T-helper 1 cell treated with Interleukin-12 subunit alpha and Interleukin-12 subunit beta and Interleukin-4 antibody, amounts not matched to agents 30 μg/mL and 1 μg/mL, for 36 hours (primary cell): ENCODE measurements around the gene MIDN.
A peak's percentile ranks its signal among the peaks of the same experiment; 100 is the strongest.

Experiments used
- H3K27ac Mint-ChIP-seq: one replicate; pipeline ENCODE4 v1.8.0; 2021; ENCODE audit warnings: mild to moderate bottlenecking, mixed read lengths
- H3K27me3 Mint-ChIP-seq: one replicate; pipeline ENCODE4 v1.8.0; 2021; ENCODE audit warnings: low read depth, mixed read lengths
- H3K36me3 Mint-ChIP-seq: one replicate; pipeline ENCODE4 v1.8.0; 2021; ENCODE audit warnings: low read depth, mixed read lengths
- H3K4me1 Mint-ChIP-seq: one replicate; pipeline ENCODE4 v1.8.0; 2021; ENCODE audit warnings: low read depth, mixed read lengths
- H3K4me3 Mint-ChIP-seq: one replicate; pipeline ENCODE4 v1.8.0; 2021; ENCODE audit warnings: mild to moderate bottlenecking, moderate library complexity, mixed read lengths
- H3K9me3 Mint-ChIP-seq: one replicate; pipeline ENCODE4 v1.8.0; 2021; ENCODE audit warnings: mixed read lengths

The MIDN gene

DNA sequence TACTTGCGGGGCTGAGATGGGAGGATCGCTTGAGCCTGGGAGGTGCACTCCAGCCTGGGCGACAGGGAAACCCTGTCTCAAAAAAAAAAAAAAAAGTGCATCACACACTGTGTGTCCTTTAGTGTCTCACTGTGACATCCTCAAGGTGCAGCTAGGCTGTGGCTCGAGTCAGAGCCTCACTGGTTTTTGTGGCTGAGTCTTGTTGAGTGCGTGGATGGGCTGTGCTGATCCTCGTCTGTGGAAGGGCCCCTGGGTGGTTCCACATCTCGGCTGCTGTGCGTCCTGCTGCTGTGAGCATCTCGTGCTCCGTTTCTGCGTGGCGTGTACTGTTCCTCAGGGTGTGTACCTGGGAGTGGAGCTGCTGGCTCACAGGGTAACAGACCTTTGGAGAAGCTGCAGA is 31.6 kb upstream of the MIDN start:
- H3K27me3 Mint-ChIP-seq = no peaks in the 10 kb centered on the region
- H3K4me1 Mint-ChIP-seq = peaks cover 11% of the 10 kb centered on the region
- peaks cover 9% of the 10 kb centered on the region for H3K36me3 Mint-ChIP-seq
- no peak overlapping the region for H3K4me3 Mint-ChIP-seq
- no peaks in the 10 kb centered on the region for H3K9me3 Mint-ChIP-seq
- peak overlapping the region; percentile 9 for H3K27ac Mint-ChIP-seq

DNA sequence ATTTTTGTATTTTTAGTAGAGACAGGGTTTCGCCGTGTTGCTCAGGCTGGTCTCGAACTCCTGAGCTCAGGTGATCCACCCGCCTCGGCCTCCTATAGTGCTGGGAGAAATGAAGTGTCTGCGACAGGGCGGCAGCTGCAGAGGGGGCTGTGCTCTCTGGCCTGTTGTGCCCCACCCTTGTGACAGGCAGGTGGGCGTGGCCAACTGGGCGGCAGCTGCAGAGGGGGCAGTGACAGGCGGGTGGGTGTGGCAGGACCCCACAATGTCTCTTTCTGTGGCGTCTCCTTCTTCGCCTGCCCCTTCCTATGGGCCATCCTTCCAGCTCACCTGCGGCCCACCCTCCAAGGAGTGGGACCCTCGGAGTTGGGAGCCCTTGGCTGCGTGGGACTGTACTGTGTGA is 31.0 kb upstream of the MIDN start:
- no peaks in the 10 kb centered on the region for H3K27me3 Mint-ChIP-seq
- peaks cover 8% of the 10 kb centered on the region for H3K36me3 Mint-ChIP-seq
- no peak overlapping the region for H3K27ac Mint-ChIP-seq
- no peaks in the 10 kb centered on the region for H3K9me3 Mint-ChIP-seq
- H3K4me3 Mint-ChIP-seq = no peak overlapping the region
- peaks cover 11% of the 10 kb centered on the region for H3K4me1 Mint-ChIP-seq

DNA sequence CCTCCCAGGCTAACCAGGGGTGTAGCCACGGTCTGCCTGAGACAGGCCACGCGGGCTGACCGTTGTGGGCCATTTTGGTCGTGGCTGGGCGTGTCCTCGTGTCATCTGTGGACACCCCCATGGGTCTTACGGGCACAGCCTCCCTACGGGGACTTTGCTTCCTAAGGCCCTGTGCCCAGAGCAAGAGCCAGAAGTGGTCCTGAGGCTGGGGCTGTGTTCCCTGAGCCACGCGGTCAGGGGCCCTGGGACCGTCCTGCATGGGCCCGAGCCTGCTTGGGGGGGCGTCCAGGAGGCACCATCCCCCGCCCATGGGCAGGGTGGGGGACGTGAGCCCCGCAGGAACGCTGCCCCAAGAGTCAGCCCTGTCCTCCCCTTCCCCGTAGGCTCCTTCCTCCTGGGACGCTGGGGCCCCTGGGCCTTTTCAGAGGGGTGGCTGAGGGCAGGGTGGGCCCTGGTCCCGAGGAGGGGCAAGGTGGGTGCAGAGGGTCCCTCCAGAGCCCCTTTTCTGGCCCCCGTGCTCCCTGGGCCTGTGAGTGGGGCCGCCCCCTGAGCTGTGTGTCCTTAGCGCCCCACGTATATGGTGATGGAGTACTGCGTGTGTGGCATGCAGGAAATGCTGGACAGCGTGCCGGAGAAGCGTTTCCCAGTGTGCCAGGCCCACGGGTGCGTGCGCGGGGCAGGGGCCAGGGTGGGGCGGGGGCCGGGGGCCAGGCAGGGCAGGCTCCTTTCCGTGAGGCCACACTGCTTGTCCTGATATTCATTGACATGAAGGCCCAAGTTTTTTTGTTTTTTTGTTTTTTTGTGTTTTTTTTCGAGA is 29.4 kb upstream of the MIDN start:
- H3K27me3 Mint-ChIP-seq = no peaks in the 10 kb centered on the region
- H3K27ac Mint-ChIP-seq = no peak overlapping the region
- no peaks in the 10 kb centered on the region for H3K9me3 Mint-ChIP-seq
- H3K36me3 Mint-ChIP-seq = peaks cover 1% of the 10 kb centered on the region
- peaks cover 4% of the 10 kb centered on the region for H3K4me1 Mint-ChIP-seq
- no peak overlapping the region for H3K4me3 Mint-ChIP-seq

DNA sequence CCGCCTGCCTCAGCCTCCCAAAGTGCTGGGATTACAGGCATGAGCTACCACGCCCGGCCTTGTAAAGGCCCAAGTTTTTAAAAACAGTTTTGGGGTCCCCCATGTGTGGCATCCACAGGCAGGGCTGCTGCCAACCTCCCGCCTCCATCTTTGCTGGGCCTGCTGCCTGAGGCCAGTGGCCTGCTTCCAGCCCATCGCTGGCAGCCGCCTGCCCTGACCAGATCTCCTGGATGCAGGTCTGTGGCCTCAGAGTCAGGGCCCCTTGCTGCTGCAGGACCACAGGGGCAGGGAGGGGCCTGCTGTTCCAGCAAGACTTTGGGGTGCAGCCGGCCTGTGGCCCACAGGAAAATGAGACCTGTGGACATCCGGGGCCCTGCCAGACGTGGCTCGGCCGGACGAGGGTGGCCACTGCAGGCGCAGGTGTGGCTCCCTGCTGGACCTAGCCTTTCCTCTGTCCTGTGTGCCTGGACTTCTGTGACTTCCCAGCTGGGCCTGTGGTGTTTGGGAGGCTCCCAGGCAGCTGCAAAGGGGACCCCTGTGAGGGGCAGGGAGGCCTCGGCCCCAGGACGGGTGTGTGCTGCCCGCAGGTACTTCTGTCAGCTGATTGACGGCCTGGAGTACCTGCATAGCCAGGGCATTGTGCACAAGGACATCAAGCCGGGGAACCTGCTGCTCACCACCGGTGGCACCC is 28.5 kb upstream of the MIDN start:
- no peaks in the 10 kb centered on the region for H3K9me3 Mint-ChIP-seq
- H3K27ac Mint-ChIP-seq = no peak overlapping the region
- no peaks in the 10 kb centered on the region for H3K27me3 Mint-ChIP-seq
- no peaks in the 10 kb centered on the region for H3K4me1 Mint-ChIP-seq
- no peak overlapping the region for H3K4me3 Mint-ChIP-seq
- no peaks in the 10 kb centered on the region for H3K36me3 Mint-ChIP-seq

DNA sequence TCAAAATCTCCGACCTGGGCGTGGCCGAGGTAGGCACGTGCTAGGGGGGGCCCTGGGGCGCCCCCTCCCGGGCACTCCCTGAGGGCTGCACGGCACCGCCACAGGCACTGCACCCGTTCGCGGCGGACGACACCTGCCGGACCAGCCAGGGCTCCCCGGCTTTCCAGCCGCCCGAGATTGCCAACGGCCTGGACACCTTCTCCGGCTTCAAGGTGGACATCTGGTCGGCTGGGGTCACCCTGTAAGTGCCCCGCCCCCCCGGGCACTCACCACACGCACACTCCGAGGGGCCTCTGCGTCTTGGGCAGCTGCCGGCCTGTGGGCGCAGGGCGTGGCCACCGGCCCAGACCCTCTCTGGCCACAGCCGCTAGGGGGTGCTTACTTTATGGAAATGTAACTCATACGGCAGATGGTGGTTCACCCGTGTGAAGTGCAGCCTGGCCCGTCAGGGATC is 27.9 kb upstream of the MIDN start:
- H3K4me1 Mint-ChIP-seq = no peaks in the 10 kb centered on the region
- H3K27ac Mint-ChIP-seq = no peak overlapping the region
- no peaks in the 10 kb centered on the region for H3K27me3 Mint-ChIP-seq
- no peaks in the 10 kb centered on the region for H3K36me3 Mint-ChIP-seq
- no peaks in the 10 kb centered on the region for H3K9me3 Mint-ChIP-seq
- no peak overlapping the region for H3K4me3 Mint-ChIP-seq

DNA sequence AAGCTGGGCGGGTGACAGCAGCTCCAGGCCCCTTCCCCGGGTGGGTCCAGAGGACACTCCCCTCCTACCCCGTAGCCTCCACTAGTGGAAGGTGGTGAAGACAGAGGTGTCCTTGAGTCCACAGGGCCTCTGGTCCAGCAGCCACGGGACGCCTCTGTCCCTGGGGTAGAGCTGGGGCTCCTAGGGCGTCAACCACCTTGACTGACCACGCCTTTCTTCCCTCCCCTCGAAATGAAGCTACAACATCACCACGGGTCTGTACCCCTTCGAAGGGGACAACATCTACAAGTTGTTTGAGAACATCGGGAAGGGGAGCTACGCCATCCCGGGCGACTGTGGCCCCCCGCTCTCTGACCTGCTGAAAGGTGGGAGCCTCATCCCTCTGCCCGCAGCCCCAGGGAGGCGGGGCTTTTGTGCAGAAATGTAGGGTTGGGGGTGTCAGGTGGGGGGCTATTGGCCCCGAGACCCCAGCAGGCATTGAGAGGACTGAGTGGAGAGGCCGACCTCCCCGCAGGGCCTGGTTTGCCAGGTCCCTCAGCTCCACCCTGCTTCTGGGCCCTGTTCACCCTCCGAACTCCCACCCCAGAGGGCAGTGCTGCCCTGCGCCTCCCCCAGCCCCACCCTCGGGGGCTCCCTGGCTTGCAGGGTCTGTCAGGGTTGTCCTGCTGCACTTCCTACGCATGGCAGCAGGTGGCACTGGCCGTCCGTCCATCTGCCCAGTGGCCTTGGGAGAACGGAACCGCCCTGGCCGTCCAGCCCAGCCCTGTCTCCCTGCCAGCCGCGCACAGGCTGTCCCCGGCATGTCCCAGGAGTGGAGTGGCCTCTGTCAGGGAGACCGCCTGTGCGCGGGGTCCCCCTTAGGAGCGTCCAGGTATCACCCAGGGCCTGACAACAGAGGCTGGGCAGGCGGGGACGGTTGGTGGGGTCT is 27.1 kb upstream of the MIDN start:
- no peak overlapping the region for H3K27ac Mint-ChIP-seq
- no peaks in the 10 kb centered on the region for H3K4me1 Mint-ChIP-seq
- no peaks in the 10 kb centered on the region for H3K9me3 Mint-ChIP-seq
- H3K36me3 Mint-ChIP-seq = no peaks in the 10 kb centered on the region
- H3K27me3 Mint-ChIP-seq = no peaks in the 10 kb centered on the region
- no peak overlapping the region for H3K4me3 Mint-ChIP-seq

DNA sequence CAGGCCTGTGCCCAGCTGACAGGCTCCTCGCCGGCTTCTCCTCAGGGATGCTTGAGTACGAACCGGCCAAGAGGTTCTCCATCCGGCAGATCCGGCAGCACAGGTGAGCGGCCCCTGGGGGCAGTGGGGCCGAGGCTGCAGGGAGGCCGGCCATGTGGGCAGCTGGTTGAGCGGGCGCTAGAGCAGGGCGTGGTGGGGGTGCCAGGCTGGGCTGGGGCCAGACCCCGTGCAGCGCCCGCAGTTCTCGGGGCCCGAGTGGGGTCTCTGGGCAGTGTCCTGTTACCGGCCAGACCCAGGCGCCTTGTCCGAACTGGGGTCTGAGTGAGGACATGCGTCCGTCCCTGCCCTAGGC is 26.5 kb upstream of the MIDN start:
- Mint-ChIP-seq H3K36me3 (no peaks in the 10 kb centered on the region), H3K4me3 (no peak overlapping the region), H3K9me3 (no peaks in the 10 kb centered on the region), H3K27me3 (no peaks in the 10 kb centered on the region), H3K27ac (no peak overlapping the region), H3K4me1 (no peaks in the 10 kb centered on the region)

DNA sequence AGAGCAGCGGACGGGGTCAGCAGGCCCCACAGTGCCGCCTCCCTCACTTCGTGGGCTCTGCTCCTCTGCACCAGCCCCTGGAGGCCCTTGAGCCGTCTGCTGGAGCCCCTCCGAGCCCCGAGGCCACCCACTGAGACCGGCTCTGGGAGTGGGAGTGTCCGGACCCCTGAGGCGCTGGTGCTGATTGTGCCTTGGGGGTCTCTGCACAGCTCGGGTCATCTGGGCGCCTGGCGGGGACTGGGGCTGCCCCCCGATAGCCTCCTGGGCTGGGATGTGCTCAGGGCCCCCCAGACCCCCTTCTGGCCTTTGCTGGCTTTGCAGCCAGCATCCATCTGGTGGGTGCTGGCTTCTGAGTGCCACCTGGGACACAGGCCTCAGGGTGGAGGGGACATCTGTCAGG is 26.0 kb upstream of the MIDN start:
- Mint-ChIP-seq H3K4me3 (no peak overlapping the region), H3K4me1 (no peaks in the 10 kb centered on the region), H3K36me3 (no peaks in the 10 kb centered on the region)

DNA sequence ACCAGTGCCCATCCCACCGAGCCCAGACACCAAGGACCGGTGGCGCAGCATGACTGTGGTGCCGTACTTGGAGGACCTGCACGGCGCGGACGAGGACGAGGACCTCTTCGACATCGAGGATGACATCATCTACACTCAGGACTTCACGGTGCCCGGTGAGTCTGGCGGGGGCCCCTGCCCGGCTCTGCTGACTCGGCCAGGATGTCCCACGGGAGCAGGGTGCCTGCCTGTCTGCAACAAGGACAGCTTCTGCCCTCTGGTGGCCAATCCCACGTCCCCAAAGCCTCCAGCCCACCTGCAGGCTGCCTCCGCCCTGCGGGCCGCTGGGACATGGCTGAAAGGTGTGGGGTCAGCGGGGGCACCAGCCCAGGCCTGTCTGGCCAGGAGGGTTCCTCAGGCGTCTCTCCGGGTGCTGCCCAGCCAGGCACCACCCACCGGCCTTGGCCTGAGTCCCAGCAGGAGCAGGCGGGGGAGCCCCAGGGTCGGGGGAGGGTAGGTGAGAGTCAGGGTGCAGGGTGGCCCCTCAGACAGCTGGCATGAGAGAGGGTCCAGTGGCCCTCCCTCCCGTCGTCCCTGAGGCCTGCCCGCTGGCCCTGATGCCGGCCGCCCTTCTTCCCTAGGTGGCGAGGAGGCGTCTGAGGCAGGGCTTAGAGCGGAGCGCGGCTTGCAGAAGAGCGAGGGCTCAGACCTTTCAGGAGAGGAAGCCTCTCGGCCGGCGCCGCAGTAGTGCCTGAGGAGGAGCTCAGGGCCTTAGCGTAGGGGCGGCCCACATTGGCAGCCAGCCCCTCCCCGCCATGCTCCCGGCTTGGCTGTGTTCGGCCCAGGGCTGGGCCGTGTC is 25.1 kb upstream of the MIDN start:
- H3K27me3 Mint-ChIP-seq = no peaks in the 10 kb centered on the region
- no peaks in the 10 kb centered on the region for H3K36me3 Mint-ChIP-seq
- no peaks in the 10 kb centered on the region for H3K9me3 Mint-ChIP-seq
- H3K4me3 Mint-ChIP-seq = no peak overlapping the region
- H3K4me1 Mint-ChIP-seq = no peaks in the 10 kb centered on the region
- H3K27ac Mint-ChIP-seq = no peak overlapping the region

More for the DNA sequence above, 26.0 kb upstream of the MIDN start:
- Mint-ChIP-seq H3K27me3 (no peaks in the 10 kb centered on the region), H3K27ac (no peak overlapping the region), H3K9me3 (no peaks in the 10 kb centered on the region)

DNA sequence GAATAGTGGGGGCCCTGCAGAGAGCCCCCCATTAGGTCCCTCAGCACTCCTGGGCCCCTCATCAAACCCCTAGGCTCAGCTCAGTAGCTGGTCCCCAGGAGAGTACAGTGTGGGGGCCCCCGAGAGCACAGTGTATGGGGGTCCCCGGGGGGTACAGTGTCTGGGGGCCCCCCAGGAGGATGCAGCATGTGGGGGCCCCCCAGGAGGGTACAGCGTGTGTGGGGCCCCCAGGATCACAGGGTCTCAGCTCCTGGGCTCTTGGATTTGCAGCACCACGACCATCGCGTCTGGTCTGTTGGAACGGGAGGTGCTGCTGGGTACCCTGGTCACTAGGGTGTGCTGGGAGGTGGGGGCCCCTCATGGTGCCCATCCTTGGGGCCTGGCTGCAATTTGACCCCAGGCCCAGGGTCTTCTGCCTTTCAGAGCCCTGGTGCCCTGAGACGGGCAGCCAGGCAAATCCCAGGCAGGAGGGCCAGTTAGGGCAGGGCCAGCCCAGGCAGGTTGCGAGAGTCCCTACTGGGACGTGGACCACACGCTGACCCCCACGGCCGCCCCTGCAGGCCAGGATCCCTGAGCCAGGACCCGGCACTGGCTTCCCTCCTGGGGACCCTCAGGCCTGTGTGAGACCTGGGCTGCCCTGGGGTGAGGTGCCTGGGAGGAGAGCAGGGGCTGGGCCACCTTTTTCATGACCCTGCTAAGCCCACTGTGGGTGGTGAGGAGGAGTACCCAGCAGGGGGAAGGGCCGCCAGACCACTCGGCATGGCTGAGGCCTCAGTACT is 24.1 kb upstream of the MIDN start:
- no peak overlapping the region for H3K4me3 Mint-ChIP-seq
- no peaks in the 10 kb centered on the region for H3K36me3 Mint-ChIP-seq
- H3K27me3 Mint-ChIP-seq = no peaks in the 10 kb centered on the region
- H3K27ac Mint-ChIP-seq = no peak overlapping the region
- H3K9me3 Mint-ChIP-seq = no peaks in the 10 kb centered on the region
- no peaks in the 10 kb centered on the region for H3K4me1 Mint-ChIP-seq

DNA sequence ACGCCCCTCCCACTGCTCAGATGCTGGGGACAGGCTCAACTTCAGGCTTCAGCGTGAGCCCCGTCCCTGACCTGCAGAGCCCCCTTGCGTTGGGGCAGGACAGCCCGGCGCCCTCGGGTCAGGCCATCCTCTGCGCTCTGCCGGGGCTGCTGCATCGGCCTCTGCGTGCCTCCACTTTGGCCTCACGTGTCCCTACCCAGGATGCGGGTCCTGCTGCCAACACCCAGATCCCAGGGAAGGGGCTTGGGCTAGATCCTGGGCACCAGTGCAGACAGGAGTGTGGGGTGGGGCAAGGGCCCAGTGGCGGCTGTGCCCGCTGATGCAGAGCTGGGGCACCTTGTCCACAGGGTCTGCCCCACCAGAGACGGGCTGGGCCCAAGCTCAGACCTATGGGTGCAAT is 23.5 kb upstream of the MIDN start:
- Mint-ChIP-seq H3K4me3 (no peak overlapping the region), H3K27ac (no peak overlapping the region)

DNA sequence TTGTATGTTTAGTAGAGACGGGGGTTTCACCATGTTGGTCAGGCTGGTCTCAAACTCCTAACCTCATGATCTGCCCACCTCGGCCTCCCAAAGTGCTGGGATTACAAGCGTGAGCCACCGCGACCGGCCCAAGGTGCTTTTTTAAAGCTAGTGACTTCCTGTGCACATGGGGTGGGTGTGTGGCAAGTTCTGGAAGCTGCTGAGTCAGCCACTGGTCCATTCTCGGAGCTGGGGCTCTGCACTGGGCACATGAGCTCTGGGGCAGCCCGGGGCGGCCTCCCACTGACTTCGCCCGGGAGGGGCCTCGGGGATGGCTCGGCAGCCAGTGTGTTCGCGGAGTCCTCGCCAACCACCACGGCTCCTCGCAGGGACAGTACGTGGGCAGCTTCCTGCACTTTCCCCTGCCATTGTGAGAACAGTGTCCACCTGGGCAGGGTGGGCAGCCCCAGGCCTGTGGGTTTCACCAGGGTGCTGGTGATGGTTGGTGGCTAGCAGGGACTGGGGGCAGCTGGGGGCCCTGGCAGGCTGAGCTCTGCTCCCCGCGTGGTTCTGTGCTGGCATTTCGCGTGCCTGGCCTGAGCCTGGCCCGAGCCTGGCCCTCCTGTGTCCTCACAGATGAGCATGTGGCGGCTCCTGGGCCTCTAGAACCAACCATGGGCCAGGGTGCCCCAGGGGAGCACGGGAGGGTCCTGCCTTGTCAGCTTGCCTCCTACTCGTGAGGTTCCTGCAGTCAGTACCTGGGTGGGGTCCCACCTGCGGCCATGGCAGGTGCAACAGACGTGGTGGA is 22.8 kb upstream of the MIDN start:
- Mint-ChIP-seq H3K4me3 (no peak overlapping the region), H3K27me3 (no peaks in the 10 kb centered on the region), H3K9me3 (no peaks in the 10 kb centered on the region), H3K4me1 (no peaks in the 10 kb centered on the region), H3K27ac (no peak overlapping the region), H3K36me3 (no peaks in the 10 kb centered on the region)

More for the DNA sequence above, 23.5 kb upstream of the MIDN start:
- Mint-ChIP-seq H3K36me3 (no peaks in the 10 kb centered on the region), H3K4me1 (no peaks in the 10 kb centered on the region), H3K27me3 (no peaks in the 10 kb centered on the region), H3K9me3 (no peaks in the 10 kb centered on the region)

DNA sequence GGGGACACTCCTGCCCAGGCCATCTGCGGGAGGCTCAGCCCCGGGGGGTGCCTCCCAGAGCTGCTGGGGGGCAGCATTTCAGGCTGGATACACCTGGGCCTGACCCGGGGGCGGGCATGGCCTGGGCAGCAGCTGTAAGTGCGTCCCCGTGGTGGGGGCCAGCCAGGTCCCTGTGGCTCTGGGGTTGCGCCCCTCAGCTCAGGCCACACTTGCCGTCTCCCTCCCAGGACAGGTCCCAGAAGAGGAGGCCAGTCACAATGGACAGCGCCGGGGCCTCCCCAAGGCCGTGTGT is 22.2 kb upstream of the MIDN start:
- Mint-ChIP-seq H3K27me3 (no peaks in the 10 kb centered on the region), H3K9me3 (no peaks in the 10 kb centered on the region), H3K27ac (no peak overlapping the region), H3K4me3 (no peak overlapping the region), H3K36me3 (no peaks in the 10 kb centered on the region), H3K4me1 (no peaks in the 10 kb centered on the region)
